Esophagus muscularis mucosa (tissue), 4 donors: Measurements from ENCODE around the gene MS4A10. TPM values are rescaled to one million over a fixed set of nuclear protein-coding genes. Genes with fewer than 3 reads are reported as not detected.
A peak's percentile ranks its signal among the peaks of the same experiment; 100 is the strongest.

Experiments
- DNase-seq: peaks from one replicate; pipeline ENCODE4 v3.0.0-alpha.2; 2017; ENCODE audit errors: extremely low spot score
- H3K27ac ChIP-seq, 4 donors: fragments of 200-600 bp; sonication (generic); replicated peaks in 1 of 4; 1 replicate in 3 of 4; 2 replicates in 1 of 4; pipeline ENCODE4 v1.5.1; 2016 to 2019; ENCODE audit warnings: mild to moderate bottlenecking in 1 of 4
- H3K27me3 ChIP-seq, 4 donors: fragments of 200-600 bp; sonication (generic); one replicate each; pipeline versions ENCODE4 v1.5.1 to v1.6.0; 2016 to 2019
- H3K36me3 ChIP-seq, 4 donors: fragments of 200-600 bp; sonication (generic); one replicate each; pipeline ENCODE4 v1.5.1; 2016 to 2019
- H3K4me1 ChIP-seq, 4 donors: fragments of 200-600 bp; sonication (generic); one replicate each; pipeline ENCODE4 v1.5.1; 2016 to 2019
- H3K4me3 ChIP-seq, 4 donors: fragments of 200-600 bp; sonication (generic); 1 replicate in 2 of 4; 2 replicates in 2 of 4; pipeline ENCODE4 v1.5.1; 2016 to 2019; ENCODE audit warnings: mild to moderate bottlenecking in 4 of 4, moderate library complexity in 1 of 4
- H3K9me3 ChIP-seq, 4 donors: fragments of 200-600 bp; sonication (generic); 1 replicate in 3 of 4; 2 replicates in 1 of 4; pipeline ENCODE4 v1.5.1; 2016 to 2019
- CTCF ChIP-seq, 3 experiments: fragments of 200-600 bp in 2 of 3; fragments of 450-650 bp in 1 of 3; sonication (generic) in 2 of 3; IDR thresholded peaks; one replicate each; pipeline ENCODE4 v1.5.1; 2017 to 2019; ENCODE audit warnings: antibody characterized with exemption in 3 of 3, mild to moderate bottlenecking in 2 of 3, moderate library complexity in 1 of 3
- EP300 ChIP-seq: sonication (generic); formaldehyde crosslinking; IDR thresholded peaks from one replicate; pipeline ENCODE4 v1.6.1; 2017; ENCODE audit warnings: antibody characterized with exemption
- POLR2A ChIP-seq: fragments of 450-650 bp; IDR thresholded peaks from one replicate; pipeline ENCODE4 v1.6.1; 2017; ENCODE audit warnings: antibody characterized with exemption, moderate library complexity, mild to moderate bottlenecking, low read depth
- POLR2AphosphoS5 ChIP-seq, 2 donors: sonication (generic); formaldehyde crosslinking; IDR thresholded peaks; one replicate each; pipeline ENCODE4 v1.6.1; 2017; ENCODE audit warnings: antibody characterized with exemption in 2 of 2
- WGBS: methylation state at CpG from one replicate; pipeline ENCODE4 v1.1.5; 2018; 5-methylcytosine and 5-hydroxymethylcytosine counted together
- intact Hi-C: fragments of 100-400 bp; cut with DNase I; formaldehyde crosslinking; loops from one replicate; pipeline ENCODE4 v1.15.1; 2023
- total RNA-seq, 4 donors: library from RNA; depleted of rRNA; stranded (reverse); fragments of >200 nt; gene quantifications; one replicate each; pipeline versions ENCODE4 v1.1.0 to v1.2.1, GENCODE V29; 2016

The MS4A10 gene
- total RNA-seq, 4 donors from 2014 or later: not detected

GRCh38 chr11:60786811-60787567 is 1.9 kb downstream of the MS4A10 start:
- Histone ChIP-seq H3K4me3 (no peak overlapping the region), H3K36me3 (no peaks in the 10 kb centered on the region), H3K27me3 (no peaks in the 10 kb centered on the region), H3K27ac (peak overlapping the region in 1 of 4 donors; percentile 50), H3K4me1 (peaks cover 10 to 31% (median 22%) of the 10 kb centered on the region in 4 donors), H3K9me3 (no peaks in the 10 kb centered on the region)
- no peak for DNase-seq
- intact Hi-C loops: no loop called here
- TF ChIP-seq EP300 (no peak), POLR2AphosphoS5 (IDR thresholded peaks at IDR 0.05) (peak; percentile 14 to 27)
- WGBS: 31% methylated on average over 6 of the region's 15 CpGs

- Histone ChIP-seq H3K4me3 (no peak overlapping the region), H3K27ac (no peak overlapping the region), H3K27me3 (no peaks in the 10 kb centered on the region), H3K36me3 (no peaks in the 10 kb centered on the region), H3K4me1 (peaks cover 10 to 31% (median 22%) of the 10 kb centered on the region in 4 donors), H3K9me3 (no peaks in the 10 kb centered on the region)
- DNase-seq: no peak
- intact Hi-C loops: no loop called here
- 88% methylated on average over 4 of the region's 7 CpGs for WGBS
- TF ChIP-seq CTCF (IDR thresholded peaks at IDR 0.05) (no peak), POLR2AphosphoS5 (IDR thresholded peaks at IDR 0.05) (no peak), EP300 (no peak)
Measured at GRCh38 chr11:60788401-60789125, 3.4 kb downstream of the MS4A10 start.

- 85% methylated on average over 3 of the region's 3 CpGs for whole genome bisulfite sequencing
- no peaks in the 10 kb centered on the region for H3K9me3 ChIP-seq
Measured at GRCh38 chr11:60790726-60791125, 5.6 kb downstream of the MS4A10 start.

GRCh38 chr11:60791153-60791933 is 6.2 kb downstream of the MS4A10 start:
- peaks cover 10 to 21% (median 15%) of the 10 kb centered on the region in 4 donors for H3K4me1 ChIP-seq
- TF ChIP-seq EP300: no peak
- no peak for TF ChIP-seq POLR2A
- TF ChIP-seq POLR2AphosphoS5 (IDR thresholded peaks at IDR 0.05): no peak
- no peak for TF ChIP-seq CTCF (IDR thresholded peaks at IDR 0.05)
- H3K27me3 ChIP-seq: no peaks in the 10 kb centered on the region
- intact Hi-C loops: no loop called here
- no peak overlapping the region for H3K4me3 ChIP-seq
- H3K9me3 ChIP-seq: no peaks in the 10 kb centered on the region
- DNase-seq: no peak
- 93% methylated on average over 4 of the region's 4 CpGs for WGBS
- no peak overlapping the region for H3K27ac ChIP-seq
- H3K36me3 ChIP-seq: no peaks in the 10 kb centered on the region

More at GRCh38 chr11:60790726-60791125, 5.6 kb downstream of the MS4A10 start:
- Histone ChIP-seq H3K27me3 (no peaks in the 10 kb centered on the region), H3K4me3 (no peak overlapping the region), H3K36me3 (no peaks in the 10 kb centered on the region), H3K4me1 (peaks cover 10 to 25% (median 18%) of the 10 kb centered on the region in 4 donors), H3K27ac (no peak overlapping the region)
- intact Hi-C loops: no loop called here
- DNase-seq: no peak
- TF ChIP-seq CTCF (IDR thresholded peaks at IDR 0.05): no peak
- no peak for TF ChIP-seq POLR2A

GRCh38 chr11:60792521-60792920 is 7.4 kb downstream of the MS4A10 start:
- no peak overlapping the region for H3K27ac ChIP-seq
- WGBS: 75% methylated on average over 3 of the region's 3 CpGs
- intact Hi-C loops: no loop called here
- H3K36me3 ChIP-seq: no peaks in the 10 kb centered on the region
- no peak overlapping the region for H3K4me3 ChIP-seq
- DNase-seq: no peak
- peaks cover 0 to 9% (median 3%) of the 10 kb centered on the region in 4 donors for H3K4me1 ChIP-seq
- H3K27me3 ChIP-seq: peaks cover 0 to 4% (median 0%) of the 10 kb centered on the region in 4 donors
- no peaks in the 10 kb centered on the region for H3K9me3 ChIP-seq
- TF ChIP-seq POLR2A (no peak), CTCF (IDR thresholded peaks at IDR 0.05) (no peak), POLR2AphosphoS5 (IDR thresholded peaks at IDR 0.05) (no peak)
